ES-I3 (cell line): ENCODE measurements around the gene CAPN2.

ENCODE experiments used
- H3K36me3 ChIP-seq: 2 replicates; pipeline ENCODE4 v1.6.1; 2013; ENCODE audit warnings: mild to moderate bottlenecking, low read length, control low read depth, moderate library complexity; ENCODE audit not compliant: insufficient read depth
- H3K4me1 ChIP-seq: 2 replicates; pipeline ENCODE4 v1.6.1; 2013; ENCODE audit warnings: mild to moderate bottlenecking, control low read depth, low read length; ENCODE audit not compliant: insufficient read depth
- H3K9ac ChIP-seq: 2 replicates; pipeline ENCODE4 v1.6.1; 2013; ENCODE audit warnings: low read depth, mild to moderate bottlenecking, low read length, moderate library complexity
- H3K9me3 ChIP-seq: 2 replicates; pipeline ENCODE4 v1.6.1; 2013; ENCODE audit warnings: mild to moderate bottlenecking, low read length, moderate library complexity; ENCODE audit not compliant: control insufficient read depth, insufficient read depth

CAPN2 gene

GRCh38 chr1:223748773-223749733 lies 36.7 kb downstream of the CAPN2 start:
- peaks cover 9% of the 10 kb centered on the region; the same call in 1 of the 2 replicates for H3K4me1 ChIP-seq
- peaks cover 9% of the 10 kb centered on the region for H3K36me3 ChIP-seq
- H3K9me3 ChIP-seq: no peaks in the 10 kb centered on the region
- H3K9ac ChIP-seq: peak overlapping the region; percentile 72

- no peak overlapping the region for H3K9ac ChIP-seq
- peaks cover 9% of the 10 kb centered on the region for H3K36me3 ChIP-seq
- peaks cover 9% of the 10 kb centered on the region; the same call in 1 of the 2 replicates for H3K4me1 ChIP-seq
These were observed 38.6 kb downstream of the CAPN2 start for GRCh38 chr1:223750730-223751570.

DNA sequence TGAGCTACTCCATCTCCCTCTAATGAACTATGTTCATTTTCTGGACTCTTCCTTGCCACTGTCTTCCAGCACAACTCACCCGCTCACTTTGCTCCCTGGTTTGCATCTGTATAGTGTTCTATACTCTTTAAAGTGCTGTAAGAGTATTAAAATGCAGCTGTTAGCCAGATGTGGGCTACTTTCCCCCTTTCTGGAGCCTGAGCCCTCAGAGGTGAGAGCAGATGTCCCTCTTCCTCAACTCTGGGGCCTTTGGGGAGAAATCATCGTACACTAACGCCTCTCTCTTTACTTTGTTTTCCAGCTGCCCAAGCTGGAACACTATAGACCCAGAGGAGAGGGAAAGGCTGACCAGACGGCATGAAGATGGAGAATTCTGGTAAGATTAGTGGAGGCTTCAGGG lies 39.4 kb downstream of the CAPN2 start:
- Histone ChIP-seq H3K4me1 (peaks cover 9% of the 10 kb centered on the region; the same call in 1 of the 2 replicates), H3K9me3 (no peaks in the 10 kb centered on the region), H3K9ac (no peak overlapping the region), H3K36me3 (peaks cover 9% of the 10 kb centered on the region)

More at GRCh38 chr1:223750730-223751570, 38.6 kb downstream of the CAPN2 start:
- H3K9me3 ChIP-seq: no peaks in the 10 kb centered on the region

GRCh38 chr1:223752721-223753515 lies 40.6 kb downstream of the CAPN2 start:
- Histone ChIP-seq H3K9me3 (no peaks in the 10 kb centered on the region), H3K36me3 (peaks cover 9% of the 10 kb centered on the region), H3K9ac (no peak overlapping the region), H3K4me1 (peaks cover 9% of the 10 kb centered on the region; the same call in 1 of the 2 replicates)

- Histone ChIP-seq H3K9ac (no peak overlapping the region), H3K4me1 (peaks cover 9% of the 10 kb centered on the region; the same call in 1 of the 2 replicates), H3K9me3 (no peaks in the 10 kb centered on the region), H3K36me3 (peaks cover 6% of the 10 kb centered on the region)
These were observed 42.5 kb downstream of the CAPN2 start for GRCh38 chr1:223754681-223755431.

GRCh38 chr1:223755432-223755792 lies 43.1 kb downstream of the CAPN2 start:
- Histone ChIP-seq H3K9me3 (no peaks in the 10 kb centered on the region), H3K9ac (no peak overlapping the region), H3K4me1 (peaks cover 9% of the 10 kb centered on the region; the same call in 1 of the 2 replicates), H3K36me3 (peaks cover 6% of the 10 kb centered on the region)

DNA sequence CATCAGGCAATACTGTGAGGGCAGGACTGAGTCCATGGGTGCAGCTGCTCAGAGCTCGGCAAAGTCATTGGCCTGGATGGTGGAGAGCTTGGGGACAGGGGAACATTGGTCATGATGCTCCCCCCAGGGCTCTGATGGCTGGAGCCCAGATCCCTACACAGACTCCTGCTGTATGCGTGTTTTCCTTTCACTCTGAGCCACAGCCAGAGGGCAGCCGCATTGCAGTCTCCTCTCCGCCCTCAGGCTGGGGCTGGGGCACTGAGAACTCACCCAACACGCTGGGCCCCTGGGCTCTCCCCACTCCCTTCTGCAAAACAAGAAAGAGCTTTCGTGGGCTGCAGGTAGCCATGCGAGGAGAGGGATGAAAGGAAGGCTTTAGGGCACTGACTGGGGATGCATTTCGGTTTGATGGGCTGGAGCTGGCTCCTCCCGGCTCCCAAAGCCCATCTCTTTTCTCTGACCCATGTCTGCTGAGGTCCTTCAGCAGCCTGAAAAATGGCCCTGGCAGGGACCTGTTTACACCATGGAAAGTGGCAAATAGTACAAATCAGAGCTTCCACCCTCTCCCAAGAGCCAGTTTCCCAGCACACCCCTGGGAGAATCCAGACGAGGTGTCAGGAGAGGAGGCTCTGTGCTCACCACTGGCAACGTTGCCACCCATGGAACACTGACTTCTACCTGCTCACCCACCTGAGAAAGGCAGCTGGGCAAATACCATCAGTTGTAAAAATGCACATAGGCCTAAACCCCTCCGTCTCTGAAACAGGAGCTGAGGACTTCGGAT lies 43.8 kb downstream of the CAPN2 start:
- Histone ChIP-seq H3K9ac (no peak overlapping the region), H3K9me3 (no peaks in the 10 kb centered on the region)

GRCh38 chr1:223756806-223757700 lies 44.7 kb downstream of the CAPN2 start:
- Histone ChIP-seq H3K9ac (no peak overlapping the region), H3K4me1 (peaks cover 9% of the 10 kb centered on the region; the same call in 1 of the 2 replicates), H3K9me3 (no peaks in the 10 kb centered on the region), H3K36me3 (peaks cover 6% of the 10 kb centered on the region; the same call in 1 of the 2 replicates)

More for the DNA sequence above, 43.8 kb downstream of the CAPN2 start:
- H3K4me1 ChIP-seq: peaks cover 9% of the 10 kb centered on the region; the same call in 1 of the 2 replicates
- peaks cover 6% of the 10 kb centered on the region for H3K36me3 ChIP-seq

- Histone ChIP-seq H3K4me1 (no peaks in the 10 kb centered on the region), H3K36me3 (peaks cover 7% of the 10 kb centered on the region; the same call in 1 of the 2 replicates), H3K9ac (no peak overlapping the region), H3K9me3 (no peaks in the 10 kb centered on the region)
These were observed 46.4 kb downstream of the CAPN2 start for GRCh38 chr1:223758734-223759133.

DNA sequence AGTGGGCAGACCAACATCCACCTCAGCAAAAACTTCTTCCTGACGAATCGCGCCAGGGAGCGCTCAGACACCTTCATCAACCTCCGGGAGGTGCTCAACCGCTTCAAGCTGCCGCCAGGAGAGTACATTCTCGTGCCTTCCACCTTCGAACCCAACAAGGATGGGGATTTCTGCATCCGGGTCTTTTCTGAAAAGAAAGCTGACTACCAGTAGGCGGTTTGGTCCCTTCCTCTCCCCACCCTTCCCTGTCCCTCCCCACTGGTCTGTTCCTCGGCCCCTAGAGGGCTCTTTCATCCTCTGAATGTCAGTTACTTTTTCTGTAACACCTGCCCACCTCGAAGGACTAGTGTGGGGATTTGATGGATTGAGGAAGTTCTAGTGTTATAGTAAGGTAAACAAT lies 46.9 kb downstream of the CAPN2 start:
- Histone ChIP-seq H3K4me1 (no peaks in the 10 kb centered on the region), H3K36me3 (peaks cover 10% of the 10 kb centered on the region; the same call in 1 of the 2 replicates), H3K9me3 (no peaks in the 10 kb centered on the region), H3K9ac (no peak overlapping the region)

- Histone ChIP-seq H3K36me3 (peaks cover 10% of the 10 kb centered on the region), H3K4me1 (no peaks in the 10 kb centered on the region), H3K9me3 (no peaks in the 10 kb centered on the region), H3K9ac (no peak overlapping the region)
These were observed 48.5 kb downstream of the CAPN2 start for GRCh38 chr1:223760833-223761232.

DNA sequence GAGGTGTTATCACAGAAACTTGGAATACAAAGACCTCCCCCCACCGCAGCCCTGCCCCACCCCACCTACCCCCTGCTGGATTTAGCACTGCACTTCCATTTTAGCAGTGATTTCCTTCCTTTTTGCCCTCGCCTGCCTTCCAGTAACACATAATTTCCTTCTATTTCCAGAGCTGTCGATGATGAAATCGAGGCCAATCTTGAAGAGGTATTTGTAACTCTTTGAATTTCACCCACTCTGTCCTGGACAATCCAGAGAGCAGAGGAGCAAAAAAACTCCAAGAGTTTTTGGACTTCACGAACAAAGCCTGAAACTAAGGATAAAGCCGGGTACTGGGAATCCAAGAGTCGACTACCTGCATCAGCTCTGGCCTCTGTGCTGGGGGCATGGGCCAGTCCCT lies 49.1 kb downstream of the CAPN2 start:
- Histone ChIP-seq H3K9me3 (no peaks in the 10 kb centered on the region), H3K9ac (no peak overlapping the region), H3K36me3 (peaks cover 10% of the 10 kb centered on the region), H3K4me1 (no peaks in the 10 kb centered on the region)
